Measurements from ENCODE around the gene ARHGEF11.
"Not testable (repeated sequence)": the region's sequence is repeated elsewhere in the genome, so short reads cannot be mapped to it uniquely, and the experiment has no call there.

The ARHGEF11 gene

GRCh38 chr1:156927215-156928042, 118.1 kb downstream of the ARHGEF11 start:
- DNase-seq: no peak

GRCh38 chr1:156926695-156927094, 118.8 kb downstream of the ARHGEF11 start:
- DNase-seq: not testable (repeated sequence)

DNA sequence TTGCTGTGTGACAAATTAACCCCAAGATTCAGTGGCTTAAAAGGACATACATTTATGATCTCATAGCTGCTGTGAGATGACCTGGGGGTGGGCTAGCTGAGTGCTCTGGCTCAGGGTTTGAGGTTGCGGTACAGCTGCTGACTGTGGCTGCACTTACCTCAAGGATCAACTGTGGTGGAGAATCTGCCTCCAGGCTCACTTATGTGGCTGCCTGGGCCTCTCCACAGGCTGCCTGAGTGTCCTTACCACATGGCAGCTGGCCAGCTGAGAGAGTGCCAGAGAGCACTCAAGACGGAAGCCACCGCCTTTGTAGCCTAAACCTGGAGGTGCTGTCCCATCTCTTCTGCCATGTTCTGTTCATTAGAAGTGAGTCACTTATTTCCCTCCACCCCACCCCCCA, 119.4 kb downstream of the ARHGEF11 start:
- DNase-seq: no peak

- no peak for DNase-seq
These were observed 120.2 kb downstream of the ARHGEF11 start for GRCh38 chr1:156925154-156926010.

GRCh38 chr1:156924478-156925153, 120.9 kb downstream of the ARHGEF11 start:
- DNase-seq: no peak

DNA sequence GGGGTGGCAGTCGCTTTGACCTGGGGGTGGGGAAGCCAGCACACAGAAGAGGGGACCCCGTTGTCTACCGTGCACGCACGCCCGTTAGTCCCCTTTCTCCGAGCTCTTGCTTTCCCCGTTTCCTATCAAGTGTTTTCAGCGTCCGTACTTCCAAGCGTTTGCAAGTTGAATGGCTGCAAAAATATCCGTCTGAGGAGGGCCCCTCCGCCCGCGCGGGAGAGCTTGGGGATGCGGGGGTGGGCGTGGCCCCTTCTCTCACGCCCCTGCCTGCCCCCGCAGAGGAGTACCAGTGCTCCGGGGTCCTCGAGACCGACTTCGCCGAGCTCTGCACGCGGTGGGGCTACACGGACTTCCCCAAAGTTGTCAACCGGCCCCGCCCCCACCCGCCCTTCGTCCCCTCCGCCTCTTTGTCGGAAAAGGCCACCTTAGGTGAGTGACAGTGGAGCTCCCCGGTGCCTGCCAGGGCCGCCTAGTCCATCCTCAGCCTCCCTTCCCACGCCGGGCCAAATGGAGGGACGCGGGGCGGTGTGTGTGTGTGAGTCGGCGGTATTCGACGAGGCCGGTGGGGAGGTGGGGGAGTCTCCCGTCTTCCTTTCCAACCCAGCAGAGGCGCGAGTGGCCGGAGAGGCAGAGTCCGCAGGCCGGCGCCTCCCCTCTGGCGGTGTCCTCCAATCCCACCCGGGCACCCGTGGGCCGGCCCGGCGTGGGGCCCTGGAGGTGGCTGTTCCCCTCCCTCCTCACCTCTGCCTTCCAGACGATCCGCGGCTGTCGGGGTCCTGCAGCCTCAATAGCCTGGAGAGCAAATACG, 121.7 kb downstream of the ARHGEF11 start:
- DNase-seq: no peak

GRCh38 chr1:156922986-156923669, 122.4 kb downstream of the ARHGEF11 start:
- DNase-seq: no peak

GRCh38 chr1:156921053-156921529, 124.5 kb downstream of the ARHGEF11 start:
- no peak for DNase-seq

DNA sequence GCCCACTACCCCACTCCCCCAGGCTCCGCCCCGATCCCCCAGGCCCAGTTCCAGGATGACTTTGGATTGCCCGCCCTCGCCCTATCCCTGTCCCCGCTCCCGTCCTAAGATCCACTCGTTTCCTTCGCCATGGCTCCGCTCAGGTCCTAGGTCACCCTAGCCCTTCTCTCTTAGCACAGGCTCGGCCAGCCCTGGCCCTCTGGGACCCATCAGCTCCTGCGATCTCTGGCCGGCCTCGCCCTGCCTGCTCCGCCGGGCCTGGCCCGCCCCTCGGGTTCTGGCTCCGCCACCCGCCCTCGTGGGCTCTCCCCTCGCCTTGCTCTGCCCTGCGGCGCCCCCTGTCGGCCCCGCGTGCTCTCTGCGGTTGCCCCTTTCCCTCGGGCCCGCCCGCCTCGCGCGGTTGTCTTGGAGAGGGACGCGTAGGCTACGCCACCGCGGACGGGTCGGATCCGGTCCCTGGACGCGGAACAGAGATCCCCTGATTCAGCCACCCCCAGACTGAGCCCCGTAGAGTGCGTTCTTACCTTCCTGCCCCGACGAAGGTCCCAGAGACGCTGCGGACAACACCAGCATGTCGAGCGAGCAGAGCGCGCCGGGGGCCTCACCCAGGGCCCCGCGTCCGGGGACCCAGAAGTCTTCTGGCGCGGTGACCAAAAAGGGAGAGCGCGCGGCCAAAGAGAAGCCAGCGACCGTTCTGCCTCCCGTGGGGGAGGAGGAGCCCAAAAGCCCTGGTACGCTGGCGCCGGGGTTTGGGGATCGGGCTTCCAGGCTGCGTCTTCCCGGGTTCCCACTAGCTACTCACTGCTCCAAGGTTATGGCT, 125.1 kb downstream of the ARHGEF11 start, which contains the start of gene LRRC71:
Gene LRRC71 (plus strand): TSS at position 400 of the 820 bp plus-strand sequence. CDS start 172 bp downstream, at position 572.
- DNase-seq: no peak

DNA sequence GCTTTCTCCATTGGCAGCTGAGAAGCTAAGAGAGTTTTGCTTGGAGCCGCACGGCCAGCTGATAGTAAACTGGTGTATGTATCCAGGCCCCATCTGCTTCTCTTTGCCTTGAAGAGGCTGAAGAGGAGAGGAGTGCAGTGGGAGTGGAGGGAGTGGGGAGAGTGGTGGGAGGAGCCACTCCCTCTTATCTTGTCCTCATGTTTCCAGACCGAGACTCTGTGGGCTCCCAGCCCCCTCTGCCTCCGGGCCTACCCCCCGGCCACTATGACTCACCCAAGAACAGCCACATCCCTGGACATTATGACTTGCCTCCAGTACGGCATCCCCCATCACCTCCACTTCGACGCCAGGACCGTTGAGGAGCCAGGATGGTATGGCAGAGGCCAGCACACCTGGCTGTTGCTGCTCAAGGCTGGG, 131.1 kb downstream of the ARHGEF11 start:
- no peak for DNase-seq

DNA sequence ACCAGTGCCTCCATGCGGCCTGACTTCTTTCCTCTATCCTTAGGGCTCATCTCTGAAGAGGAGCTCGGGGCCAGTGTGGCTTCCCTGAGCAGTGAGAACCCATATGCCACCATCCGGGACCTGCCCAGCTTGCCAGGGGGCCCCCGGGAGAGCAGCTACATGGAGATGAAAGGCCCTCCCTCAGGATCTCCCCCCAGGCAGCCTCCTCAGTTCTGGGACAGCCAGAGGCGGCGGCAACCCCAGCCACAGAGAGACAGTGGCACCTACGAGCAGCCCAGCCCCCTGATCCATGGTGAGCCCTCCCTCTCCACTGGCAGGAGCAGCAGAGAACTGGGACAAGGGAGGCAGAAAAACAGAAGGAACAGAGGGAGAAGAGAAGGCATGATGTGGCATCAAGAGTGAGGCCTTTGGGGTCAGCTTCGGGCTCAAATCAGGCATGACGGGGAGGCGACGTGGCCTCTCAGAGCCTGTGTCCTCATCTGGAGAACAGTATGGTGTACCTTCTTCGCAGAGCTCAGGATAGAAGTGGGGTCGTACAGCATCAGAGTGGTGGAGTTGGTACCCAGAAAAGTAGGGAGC, 131.6 kb downstream of the ARHGEF11 start:
- DNase-seq: no peak

GRCh38 chr1:156912861-156913808, 132.4 kb downstream of the ARHGEF11 start:
- DNase-seq: no peak

GRCh38 chr1:156912310-156912709, 133.2 kb downstream of the ARHGEF11 start:
- no peak for DNase-seq

GRCh38 chr1:156911577-156912298, 133.8 kb downstream of the ARHGEF11 start:
- peak; percentile 53 for DNase-seq

GRCh38 chr1:156910309-156910782, 135.2 kb downstream of the ARHGEF11 start:
- DNase-seq: no peak

DNA sequence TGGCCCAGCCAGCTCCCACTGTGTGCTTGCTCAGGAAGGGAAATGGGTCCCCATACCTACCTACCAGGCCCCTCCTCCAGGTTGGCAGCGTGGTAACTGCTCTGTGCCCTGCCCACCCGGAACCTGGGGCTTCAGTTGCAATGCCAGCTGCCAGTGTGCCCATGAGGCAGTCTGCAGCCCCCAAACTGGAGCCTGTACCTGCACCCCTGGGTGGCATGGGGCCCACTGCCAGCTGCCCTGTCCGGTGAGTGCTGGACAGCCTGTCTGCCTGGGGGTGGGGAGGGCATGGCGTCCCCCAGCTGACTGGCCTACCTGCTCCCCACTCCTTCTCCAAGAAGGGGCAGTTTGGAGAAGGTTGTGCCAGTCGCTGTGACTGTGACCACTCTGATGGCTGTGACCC, 135.9 kb downstream of the ARHGEF11 start:
- no peak for DNase-seq

GRCh38 chr1:156908955-156909354, 136.6 kb downstream of the ARHGEF11 start:
- DNase-seq: no peak

- no peak for DNase-seq
These were observed 137.0 kb downstream of the ARHGEF11 start for GRCh38 chr1:156908541-156908940.

Data from SIG-M5 (cell line).